GM12878 (cell line): ENCODE results near the gene MRPL20. TPM values are rescaled to one million over a fixed set of nuclear protein-coding genes. Genes with fewer than 3 reads are reported as not detected.

Experiments used
- BHLHE40 ChIP-seq, 2 experiments: fragments of 450-650 bp in 1 of 2; IDR thresholded peaks; 2 replicates each; pipeline ENCODE4 v1.6.1; 2011 to 2017; ENCODE audit warnings: low read depth in 2 of 2, borderline replicate concordance in 1 of 2, improper control_type of control experiment in 1 of 2, low read length in 1 of 2, mild to moderate bottlenecking in 1 of 2
- CEBPZ ChIP-seq: fragments of 150-350 bp; IDR thresholded peaks from 2 replicates; pipeline ENCODE4 v1.6.1; 2016; ENCODE audit warnings: low read depth, low read length
- E2F8 ChIP-seq: fragments of 450-650 bp; IDR thresholded peaks from 2 replicates; pipeline ENCODE4 v1.6.1; 2018; ENCODE audit warnings: mild to moderate bottlenecking, low read depth, moderate library complexity; ENCODE audit not compliant: partially characterized antibody
- E4F1 ChIP-seq: fragments of 450-650 bp; IDR thresholded peaks from 2 replicates; pipeline ENCODE4 v1.6.1; 2018; ENCODE audit warnings: borderline replicate concordance, mild to moderate bottlenecking; ENCODE audit not compliant: partially characterized antibody
- EED ChIP-seq: sonication (generic); IDR thresholded peaks from 2 replicates; pipeline ENCODE4 v1.6.1; 2016; ENCODE audit warnings: antibody characterized with exemption, low read depth
- ETV6 ChIP-seq, 2 experiments: fragments of 450-650 bp in 1 of 2; IDR thresholded peaks in 1 of 2; conservative IDR thresholded peaks in 1 of 2; 2 replicates each; pipeline ENCODE4 v1.6.1; 2014; ENCODE audit warnings: antibody characterized with exemption in 1 of 2, borderline replicate concordance in 1 of 2, low read depth in 1 of 2, mild to moderate bottlenecking in 1 of 2, moderate library complexity in 1 of 2
- GABPA ChIP-seq: IDR thresholded peaks from 2 replicates; pipeline ENCODE4 v1.6.1; 2014; ENCODE audit warnings: antibody characterized with exemption, low read depth, mild to moderate bottlenecking, inconsistent platforms
- MAX ChIP-seq: IDR thresholded peaks from 2 replicates; pipeline ENCODE4 v1.6.1; 2012; ENCODE audit warnings: low read depth, low read length, improper control_type of control experiment
- NFIC ChIP-seq: IDR thresholded peaks from 2 replicates; pipeline ENCODE4 v1.6.1; 2012; ENCODE audit warnings: low read depth, mild to moderate bottlenecking, inconsistent platforms, low read length, moderate library complexity
- NFYA ChIP-seq: IDR thresholded peaks from 2 replicates; pipeline ENCODE4 v1.6.1; 2011; ENCODE audit warnings: low read depth, mild to moderate bottlenecking, low read length, improper control_type of control experiment, borderline replicate concordance
- NR2C1 ChIP-seq: fragments of 450-650 bp; IDR thresholded peaks from 2 replicates; pipeline ENCODE4 v1.6.1; 2017; ENCODE audit warnings: antibody characterized with exemption, mild to moderate bottlenecking, moderate library complexity
- RELB ChIP-seq: fragments of 450-650 bp; IDR thresholded peaks from 2 replicates; pipeline ENCODE4 v1.6.1; 2017; ENCODE audit warnings: low read depth, mild to moderate bottlenecking, moderate library complexity
- SIN3A ChIP-seq: IDR thresholded peaks from 2 replicates; pipeline ENCODE4 v1.6.1; 2012; ENCODE audit warnings: low read depth, low read length, improper control_type of control experiment
- SMAD1 ChIP-seq: fragments of 450-650 bp; IDR thresholded peaks from 2 replicates; pipeline ENCODE4 v1.6.1; 2018; ENCODE audit warnings: mild to moderate bottlenecking, low read depth; ENCODE audit not compliant: partially characterized antibody
- TCF12 ChIP-seq: IDR thresholded peaks from 2 replicates; pipeline ENCODE4 v1.6.1; 2011; ENCODE audit warnings: low read depth, mild to moderate bottlenecking, low read length
- YBX1 ChIP-seq: fragments of 450-650 bp; IDR thresholded peaks from 2 replicates; pipeline ENCODE4 v1.6.1; 2016; ENCODE audit warnings: antibody characterized with exemption
- YY1 ChIP-seq: IDR thresholded peaks from 2 replicates; pipeline ENCODE4 v1.6.1; 2011; ENCODE audit warnings: low read depth, mild to moderate bottlenecking, low read length
- polyA plus RNA-seq, 11 experiments: library from polyadenylated mRNA; depleted of rRNA in 4 of 11; unstranded in 6 of 11; stranded (reverse) in 5 of 11; fragments of >200 nt; fragmentation: Nextera tagmentation in 4 of 11; fragmentation: Illumina TruSeq in 1 of 11; extraction: Ambion mirVana in 4 of 11; extraction: Trizol in 1 of 11; gene quantifications; 1 replicate in 1 of 11; 2 replicates in 10 of 11; pipeline versions ENCODE4 v1.2.1 to v1.2.3, GENCODE V29; 2011 to 2016; ENCODE audit warnings: inconsistent platforms in 2 of 11, missing spikeins in 2 of 11, low read depth in 1 of 11
- total RNA-seq, 4 experiments: library from RNA; depleted of rRNA in 3 of 4; stranded (reverse); fragments of >200 nt in 3 of 4; fragmentation: Illumina TruSeq in 1 of 4; extraction: Trizol in 1 of 4; gene quantifications; 2 replicates each; pipeline versions ENCODE4 v1.2.1 to v1.2.3, GENCODE V29; 2013 to 2021

MRPL20 gene
- total and polyA plus RNA-seq, 10 of the 15 experiments (the other 5 are each of a cell fraction or from before 2014, with no cell fraction given): 129 to 525 (median 255) TPM

- TF ChIP-seq YBX1: no peak; the same call in 1 of the 2 replicates
- TF ChIP-seq NR2C1: peak; percentile 45; the same call in 1 of the 2 replicates
- no peak for TF ChIP-seq NFIC
- peak in 1 of 2 experiments; percentile 34; a peak in 2 of 4 replicates for TF ChIP-seq BHLHE40 (IDR thresholded peaks at IDR 0.05; ENCODE audit: borderline replicate concordance in 1 of 2, low read depth in 2 of 2, low read length in 1 of 2)
- TF ChIP-seq NFYA: no peak
- no peak for TF ChIP-seq CEBPZ
- TF ChIP-seq SMAD1: peak; percentile 31
- no peak for TF ChIP-seq YY1
- TF ChIP-seq SIN3A: no peak
- no peak; the same call in 1 of the 2 replicates for TF ChIP-seq RELB
- no peak for TF ChIP-seq MAX
- no peak for TF ChIP-seq TCF12
- no peak for TF ChIP-seq E4F1
- no peak for TF ChIP-seq GABPA
- no peak for TF ChIP-seq ETV6 (conservative IDR thresholded peaks at IDR 0.05 in 1 of 2, IDR thresholded peaks at IDR 0.05 in 1 of 2; ENCODE audit: borderline replicate concordance in 1 of 2, low read depth in 1 of 2)
- no peak for TF ChIP-seq E2F8
- no peak for TF ChIP-seq EED
Observed at GRCh38 chr1:1437904-1438376, 30.8 kb upstream of the MRPL20 start (continued).
